Upper lobe of right lung (tissue), 1 donor: Measurements from ENCODE around the gene RPS15. TPM values are rescaled to one million over a fixed set of nuclear protein-coding genes. Genes with fewer than 3 reads are reported as not detected.

ENCODE experiments used
- ATAC-seq: fragments of 200-7000 bp; cut with Tn5 transposase; one replicate; pipeline ENCODE4 v1.9.1; 2020; ENCODE audit warnings: mild to moderate bottlenecking, moderate library complexity
- DNase-seq: peaks from one replicate; pipeline ENCODE4 v3.0.0-alpha.2; 2020
- H3K27ac ChIP-seq: fragments of 200-600 bp; one replicate; pipeline ENCODE4 v1.8.0; 2022
- H3K27me3 ChIP-seq: fragments of 200-600 bp; one replicate; pipeline ENCODE4 v1.8.0; 2022; ENCODE audit warnings: mild to moderate bottlenecking
- H3K36me3 ChIP-seq: fragments of 200-600 bp; one replicate; pipeline ENCODE4 v1.8.0; 2022
- H3K4me1 ChIP-seq: fragments of 200-600 bp; one replicate; pipeline ENCODE4 v1.8.0; 2022
- H3K4me3 ChIP-seq: fragments of 200-600 bp; one replicate; pipeline ENCODE4 v1.8.0; 2022; ENCODE audit warnings: mild to moderate bottlenecking
- H3K9me3 ChIP-seq: fragments of 200-600 bp; one replicate; pipeline ENCODE4 v1.8.0; 2022
- CTCF ChIP-seq: fragments of 200-600 bp; IDR thresholded peaks from one replicate; pipeline ENCODE4 v1.8.0; 2022; ENCODE audit warnings: antibody characterized with exemption
- intact Hi-C: fragments of 100-400 bp; cut with DNase I; formaldehyde crosslinking; loops from one replicate; pipeline ENCODE4 v1.11.0; 2022
- total RNA-seq: library from RNA; stranded (reverse); fragmentation: NEBNext Ultra II Directional; extraction: Animal tissue kit (Norgen Biotek cat#: 25700); gene quantifications from one replicate; pipeline ENCODE4 v1.2.1, GENCODE V29; 2021
- donor health status: DM: no; HTN: yes; CAD: no; lungs with severe emphysema.

RPS15 gene
- total RNA-seq, 1 donor from 2014 or later, result 841 TPM

GRCh38 chr19:1467490-1468273 is 29.5 kb downstream of the RPS15 start:
- Histone ChIP-seq H3K36me3 (no peaks in the 10 kb centered on the region), H3K27me3 (peaks cover 71% of the 10 kb centered on the region), H3K27ac (no peak overlapping the region), H3K4me1 (peaks cover 36% of the 10 kb centered on the region), H3K4me3 (no peak overlapping the region), H3K9me3 (no peaks in the 10 kb centered on the region)
- ATAC-seq (no peak), DNase-seq (no peak)
- intact Hi-C loops, result no loop called here
- TF ChIP-seq CTCF, result no peak

GRCh38 chr19:1468274-1468820 is 30.2 kb downstream of the RPS15 start:
- no peaks in the 10 kb centered on the region for H3K9me3 ChIP-seq
- H3K27ac ChIP-seq, result no peak overlapping the region
- no peak overlapping the region for H3K4me3 ChIP-seq
- no peak for TF ChIP-seq CTCF
- intact Hi-C loops, result no loop called here
- H3K36me3 ChIP-seq, result no peaks in the 10 kb centered on the region
- DNase-seq (no peak), ATAC-seq (no peak)
- H3K27me3 ChIP-seq, result peaks cover 78% of the 10 kb centered on the region
- peaks cover 36% of the 10 kb centered on the region for H3K4me1 ChIP-seq

GRCh38 chr19:1468821-1469254 is 30.6 kb downstream of the RPS15 start:
- Histone ChIP-seq H3K4me1 (peaks cover 36% of the 10 kb centered on the region), H3K27ac (no peak overlapping the region), H3K36me3 (no peaks in the 10 kb centered on the region), H3K27me3 (peaks cover 83% of the 10 kb centered on the region), H3K4me3 (no peak overlapping the region), H3K9me3 (no peaks in the 10 kb centered on the region)
- intact Hi-C loops, result no loop called here
- ATAC-seq (no peak), DNase-seq (no peak)
- no peak for TF ChIP-seq CTCF

GRCh38 chr19:1469255-1470054 is 31.3 kb downstream of the RPS15 start:
- ATAC-seq (no peak), DNase-seq (no peak)
- peak overlapping the region; percentile 36 for H3K4me3 ChIP-seq
- no peaks in the 10 kb centered on the region for H3K36me3 ChIP-seq
- intact Hi-C loops, result no loop called here
- no peak for TF ChIP-seq CTCF
- no peaks in the 10 kb centered on the region for H3K9me3 ChIP-seq
- no peak overlapping the region for H3K27ac ChIP-seq
- peaks cover 84% of the 10 kb centered on the region for H3K27me3 ChIP-seq
- peaks cover 36% of the 10 kb centered on the region for H3K4me1 ChIP-seq

DNA sequence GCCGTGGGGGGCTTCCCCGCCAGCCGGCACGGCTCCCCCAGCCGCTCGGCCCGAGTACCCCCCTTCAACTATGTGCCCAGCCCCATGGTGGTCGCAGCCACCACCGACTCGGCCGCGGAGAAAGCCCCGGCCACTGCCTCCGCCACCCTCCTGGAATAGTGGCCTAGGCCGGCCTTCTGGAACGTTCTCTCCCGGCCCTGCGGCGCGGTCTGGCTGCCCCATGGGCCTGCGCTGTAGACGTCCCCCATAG is 31.8 kb downstream of the RPS15 start:
- no peak for TF ChIP-seq CTCF
- peak overlapping the region; percentile 36 for H3K4me3 ChIP-seq
- DNase-seq, result no peak
- peaks cover 36% of the 10 kb centered on the region for H3K4me1 ChIP-seq
- ATAC-seq, result no peak
- no peaks in the 10 kb centered on the region for H3K36me3 ChIP-seq
- no peak overlapping the region for H3K27ac ChIP-seq
- H3K27me3 ChIP-seq, result peaks cover 83% of the 10 kb centered on the region
- intact Hi-C loops, result no loop called here
- no peaks in the 10 kb centered on the region for H3K9me3 ChIP-seq
